Retinal pigment epithelial cell (primary cell): ENCODE data around the gene TOMM6.

ENCODE experiments used
- DNase-seq: peaks from one replicate; pipeline ENCODE4 v3.0.0-alpha.2; 2010; ENCODE audit warnings: low read depth
- H3K4me3 ChIP-seq: 2 replicates; pipeline ENCODE4 v1.5.1; 2011; ENCODE audit warnings: mild to moderate bottlenecking, low read length, control low read depth, moderate library complexity
- CTCF ChIP-seq: conservative IDR thresholded peaks from 2 replicates; pipeline ENCODE4 v1.5.1; 2011; ENCODE audit warnings: low read depth, low read length, control low read depth, inconsistent platforms

TOMM6 gene

GRCh38 chr6:41746107-41746506 lies 41.4 kb upstream of the TOMM6 start:
- TF ChIP-seq CTCF = no peak
- H3K4me3 ChIP-seq = no peak overlapping the region
- no peak for DNase-seq

GRCh38 chr6:41747256-41748101 lies 40.0 kb upstream of the TOMM6 start, which contains the start of gene PGC:
PGC (minus strand) TSS chr6:41747397; CDS start chr6:41747334, 63 bp downstream.
- H3K4me3 ChIP-seq = no peak within 1 kb of the TSS
- no peak for TF ChIP-seq CTCF
- DNase-seq = no peak

DNA sequence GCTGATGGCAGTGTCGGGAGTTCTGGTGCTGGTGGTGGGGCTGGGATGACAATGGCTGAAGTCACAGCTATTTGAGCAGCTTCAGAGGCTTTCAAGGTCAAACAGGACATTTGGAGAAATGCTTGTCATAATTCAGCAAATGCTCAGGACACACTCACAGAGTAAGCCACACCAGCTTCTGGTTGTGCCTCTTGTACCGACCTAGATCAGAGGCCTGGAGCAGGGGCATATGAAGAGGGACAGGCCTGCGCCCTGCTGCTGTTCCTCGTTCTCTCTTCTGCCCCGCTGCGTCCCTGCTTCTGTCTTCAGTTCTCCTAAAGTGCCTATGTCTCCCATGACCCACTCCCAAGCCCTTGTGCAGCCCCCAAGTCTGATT lies 39.4 kb upstream of the TOMM6 start:
- DNase-seq = no peak
- no peak overlapping the region for H3K4me3 ChIP-seq
- TF ChIP-seq CTCF = no peak

GRCh38 chr6:41748542-41748941 lies 39.0 kb upstream of the TOMM6 start:
- no peak for DNase-seq
- H3K4me3 ChIP-seq = no peak overlapping the region
- TF ChIP-seq CTCF = no peak

- no peak for DNase-seq
- no peak overlapping the region for H3K4me3 ChIP-seq
- no peak for TF ChIP-seq CTCF
Measured at GRCh38 chr6:41750374-41750773, 37.1 kb upstream of the TOMM6 start.

DNA sequence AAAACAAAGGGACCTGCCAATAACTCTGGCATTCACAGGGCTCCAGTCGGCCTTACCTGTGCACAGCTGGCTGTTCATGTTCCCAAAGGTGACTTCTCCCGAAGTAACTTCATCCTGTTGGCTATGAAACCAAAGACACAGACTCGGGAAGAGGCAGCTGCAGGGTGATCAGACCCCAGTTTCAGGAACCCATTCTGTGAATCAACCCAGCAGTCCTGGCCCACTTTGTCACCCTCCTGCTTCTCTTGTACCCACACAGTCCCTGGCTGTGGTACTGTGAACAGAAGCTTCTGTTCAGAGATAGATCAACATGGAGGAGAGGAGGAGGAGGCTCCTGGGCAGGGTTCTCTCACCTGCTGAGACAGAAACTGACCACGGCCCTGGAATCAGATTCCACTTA lies 31.6 kb upstream of the TOMM6 start:
- no peak overlapping the region for H3K4me3 ChIP-seq
- TF ChIP-seq CTCF = no peak
- DNase-seq = no peak

GRCh38 chr6:41756354-41756753 lies 31.1 kb upstream of the TOMM6 start:
- TF ChIP-seq CTCF = no peak
- DNase-seq = no peak
- no peak overlapping the region for H3K4me3 ChIP-seq
